ENCODE data around the gene BCL2L14. TPM values are rescaled to one million over a fixed set of nuclear protein-coding genes. Genes with fewer than 3 reads are reported as not detected.

The BCL2L14 gene
- total RNA-seq, 1 donor from 2014 or later: 9.4 TPM

DNA sequence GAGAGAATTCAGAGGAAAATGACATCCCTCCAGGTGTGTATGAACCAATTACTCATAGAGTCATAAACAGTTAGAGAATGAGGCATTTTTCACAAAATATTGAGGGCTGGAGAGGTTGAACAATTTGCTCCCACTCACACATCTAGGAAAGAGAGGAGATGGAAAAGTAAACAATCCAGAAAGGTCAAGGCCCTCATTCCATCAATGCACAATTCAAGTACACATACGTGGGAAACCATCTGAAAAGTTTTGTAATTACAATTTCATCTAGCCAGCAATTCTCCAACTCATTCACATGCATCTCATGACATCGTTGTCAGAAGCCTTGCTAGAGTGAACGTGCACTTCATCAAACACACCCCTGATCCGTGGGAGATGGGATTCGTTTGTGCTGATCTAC is 15.7 kb upstream of the BCL2L14 start:
- no peak for DNase-seq (ENCODE audit: low spot score)

DNA sequence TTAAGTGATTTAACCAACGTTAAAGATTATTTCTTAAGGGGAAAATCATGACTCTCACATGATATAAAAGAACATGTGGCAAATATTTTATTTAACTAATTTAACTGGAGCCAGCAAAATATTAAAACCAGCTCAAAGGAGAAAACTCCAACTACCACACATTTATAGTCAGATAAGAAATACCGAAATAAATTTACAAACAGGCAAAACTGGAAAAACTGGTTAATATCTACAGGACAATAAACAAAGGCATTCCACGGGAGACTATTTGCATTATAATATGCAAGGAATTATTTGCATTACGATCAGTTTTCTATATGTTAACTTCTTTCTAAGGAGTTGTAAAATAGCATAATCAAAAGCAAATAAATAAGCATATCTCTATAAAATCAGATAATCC is 13.8 kb upstream of the BCL2L14 start:
- DNase-seq (ENCODE audit: low spot score): no peak

DNA sequence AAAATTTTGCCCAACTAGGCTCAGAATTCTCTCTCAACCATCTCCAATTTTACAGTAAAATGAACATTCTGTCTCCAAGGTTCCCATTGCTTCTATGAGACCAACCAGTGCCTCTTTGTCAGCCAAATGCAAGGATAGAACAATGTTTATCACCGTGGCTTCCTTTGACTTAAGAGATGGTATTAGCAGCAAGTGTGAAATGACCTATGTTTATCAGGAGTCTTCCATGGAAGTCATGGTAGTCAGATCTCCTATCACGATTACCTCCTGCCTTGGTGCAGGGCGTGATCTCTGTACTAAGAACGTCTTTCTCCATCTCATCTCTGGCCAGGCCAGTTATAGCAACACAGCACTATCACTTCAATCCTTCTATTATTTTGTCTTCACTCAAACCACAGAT is 6.1 kb upstream of the BCL2L14 start:
- no peak for DNase-seq (ENCODE audit: low spot score)

DNA sequence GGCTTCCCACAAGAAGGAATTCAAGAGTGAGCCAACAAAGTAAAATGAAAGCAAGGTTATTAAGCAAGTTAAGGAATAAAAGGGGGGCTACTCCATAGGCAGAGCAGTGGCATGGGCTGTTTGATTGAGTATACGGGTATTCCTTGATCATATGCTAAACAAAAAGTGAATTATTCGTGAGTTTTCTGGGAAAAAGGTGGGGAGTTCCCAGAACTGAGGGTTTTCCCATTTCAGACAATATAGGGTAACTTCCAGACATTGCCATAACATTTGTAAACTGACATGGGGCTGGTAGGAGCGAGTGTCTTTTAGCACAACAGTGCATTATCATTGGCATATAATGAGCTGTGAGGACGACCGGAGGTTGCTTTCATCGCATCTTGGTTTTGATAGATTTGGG is 2.0 kb upstream of the BCL2L14 start:
- DNase-seq (ENCODE audit: low spot score): no peak

DNA sequence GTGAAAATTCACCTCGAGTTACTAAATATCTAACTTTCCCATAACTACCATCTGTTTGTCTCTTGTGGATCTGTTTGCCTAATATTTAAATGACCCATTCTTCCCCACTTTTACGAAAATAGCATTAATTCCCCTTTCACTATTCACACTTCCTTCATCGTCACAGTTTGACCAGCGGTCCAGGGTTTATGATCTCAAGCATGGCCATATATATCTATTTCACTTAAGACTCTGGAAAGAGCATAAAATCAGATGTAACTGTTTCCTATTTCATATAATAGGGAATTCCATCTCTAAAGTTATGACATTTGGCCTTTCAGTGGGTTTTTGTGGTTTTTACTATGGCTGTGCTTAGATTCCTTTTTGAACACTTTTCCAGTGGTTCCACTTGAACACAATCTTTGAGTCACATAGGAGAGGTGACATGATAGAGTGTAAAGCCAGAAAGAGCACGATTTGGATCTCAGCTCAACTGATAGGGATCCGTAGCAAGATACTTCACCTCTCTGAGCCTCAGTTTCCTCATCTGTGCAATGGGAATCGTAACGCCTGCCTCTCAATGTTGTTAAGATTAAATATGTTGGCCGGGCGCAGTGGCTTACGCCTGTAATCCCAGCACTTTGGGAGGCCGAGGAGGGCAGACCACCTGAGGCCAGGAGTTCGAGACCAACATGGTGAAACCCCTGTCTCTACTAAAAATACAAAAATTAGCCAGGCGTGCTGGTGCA is 754 bp upstream of the BCL2L14 start:
- DNase-seq (ENCODE audit: low spot score): no peak

DNA sequence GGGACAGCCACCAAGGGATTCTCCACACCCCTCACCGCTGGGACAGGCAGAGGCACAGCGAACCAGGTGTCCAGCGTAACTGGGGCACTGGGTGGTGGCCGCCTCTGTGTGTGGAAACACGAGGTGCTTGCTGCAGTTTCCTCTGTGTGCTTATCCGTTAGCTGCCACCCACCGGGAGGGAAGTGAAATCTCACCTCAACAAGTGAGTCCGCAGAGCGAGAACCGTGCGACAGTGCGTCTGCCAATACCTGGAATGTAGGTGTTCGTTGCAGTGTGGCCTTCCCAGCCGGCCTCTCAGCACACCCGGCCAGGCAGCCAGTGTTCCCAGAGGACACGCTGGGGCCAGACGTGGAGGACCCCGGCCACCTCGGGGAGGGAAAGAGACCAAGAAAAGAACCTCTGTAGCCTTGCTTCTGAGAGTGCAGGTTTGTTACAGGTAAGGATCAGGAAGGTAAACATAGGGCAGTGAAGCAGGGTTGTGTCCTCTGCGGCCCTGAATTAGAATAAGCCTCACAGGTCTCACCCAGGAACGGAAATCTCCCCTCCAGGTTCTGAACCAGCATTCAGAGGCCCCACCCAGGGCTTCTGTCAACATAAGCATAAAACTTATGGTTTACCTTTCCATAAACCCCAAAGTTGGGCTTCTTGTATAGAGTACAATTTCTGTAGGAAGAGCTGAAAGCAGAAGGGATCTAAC is 1.5 kb downstream of the BCL2L14 start:
- DNase-seq (ENCODE audit: low spot score): no peak

DNA sequence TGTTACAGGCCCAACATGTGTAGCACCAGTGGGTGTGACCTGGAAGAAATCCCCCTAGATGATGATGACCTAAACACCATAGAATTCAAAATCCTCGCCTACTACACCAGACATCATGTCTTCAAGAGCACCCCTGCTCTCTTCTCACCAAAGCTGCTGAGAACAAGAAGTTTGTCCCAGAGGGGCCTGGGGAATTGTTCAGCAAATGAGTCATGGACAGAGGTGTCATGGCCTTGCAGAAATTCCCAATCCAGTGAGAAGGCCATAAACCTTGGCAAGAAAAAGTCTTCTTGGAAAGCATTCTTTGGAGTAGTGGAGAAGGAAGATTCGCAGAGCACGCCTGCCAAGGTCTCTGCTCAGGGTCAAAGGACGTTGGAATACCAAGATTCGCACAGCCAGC is 8.6 kb downstream of the BCL2L14 start:
- no peak for DNase-seq (ENCODE audit: low spot score)

DNA sequence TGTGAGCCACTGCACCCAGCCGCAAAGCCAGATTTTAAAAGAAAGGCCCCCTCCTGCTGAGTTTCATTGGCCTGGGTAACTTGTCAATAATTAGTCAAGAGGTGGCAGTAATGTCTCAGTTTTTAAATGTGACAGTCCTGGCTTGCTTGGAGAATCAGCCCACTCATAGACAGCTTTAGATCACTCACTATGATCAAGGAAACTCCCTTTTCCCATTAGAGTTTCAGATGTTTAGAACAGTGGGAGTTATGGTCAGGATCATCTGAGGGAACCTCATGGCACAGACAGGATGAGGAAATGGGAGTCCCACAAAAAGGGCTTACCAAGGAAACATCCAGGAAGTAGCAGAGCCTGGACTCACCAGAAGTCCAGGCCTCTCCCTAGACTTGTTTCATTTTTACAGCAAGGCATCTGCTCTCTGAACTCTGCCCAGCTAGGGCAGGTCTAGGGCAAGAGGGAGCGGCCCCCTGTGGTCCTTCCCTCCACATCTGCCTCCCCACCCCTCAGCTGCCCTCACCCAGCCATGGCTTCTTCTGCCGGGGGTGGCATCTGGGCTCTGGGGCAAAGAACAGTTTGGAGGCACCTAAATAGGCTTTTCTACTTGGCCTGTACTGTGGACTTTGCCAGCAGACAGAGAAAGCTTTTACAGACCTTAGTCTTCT is 11.2 kb downstream of the BCL2L14 start:
- DNase-seq (ENCODE audit: low spot score): no peak

DNA sequence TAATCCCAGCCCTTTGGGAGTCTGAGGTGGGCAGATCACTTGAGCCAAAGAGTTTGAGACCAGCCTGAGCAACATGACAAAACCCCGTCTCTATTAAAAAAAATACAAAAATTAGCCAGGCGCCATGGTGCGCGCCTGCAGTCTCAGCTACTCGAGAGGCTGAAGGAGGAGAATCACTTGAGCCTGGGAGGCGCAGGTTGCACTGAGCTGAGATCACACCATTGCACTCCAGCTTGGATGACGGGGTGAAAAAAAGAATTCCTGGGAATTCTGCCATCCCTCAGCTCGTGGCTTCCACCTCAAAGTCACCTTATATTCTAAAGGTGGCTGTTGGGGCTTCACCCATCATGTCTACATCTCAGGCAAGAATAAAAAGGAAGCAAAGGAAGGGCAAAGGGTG is 12.9 kb downstream of the BCL2L14 start:
- DNase-seq (ENCODE audit: low spot score): no peak

DNA sequence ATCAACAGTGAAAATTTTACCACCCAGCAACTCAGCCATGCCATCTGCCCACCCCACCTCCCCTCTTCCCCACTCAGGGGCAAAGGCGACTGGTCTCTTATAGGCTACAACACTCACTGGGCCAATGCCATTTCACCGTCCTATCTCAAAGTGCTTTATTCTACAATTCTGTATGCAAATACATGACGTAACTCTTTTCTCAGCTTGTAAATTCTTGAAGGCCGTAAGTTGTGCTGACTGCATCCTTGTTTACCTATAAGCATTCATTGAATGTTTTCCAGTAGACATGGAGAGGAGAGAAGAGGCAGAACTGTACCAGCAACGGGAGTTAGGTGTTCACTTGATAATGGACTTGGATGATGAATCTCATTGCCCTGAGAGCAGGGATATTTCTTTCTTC is 15.6 kb downstream of the BCL2L14 start:
- DNase-seq (ENCODE audit: low spot score): no peak

DNA sequence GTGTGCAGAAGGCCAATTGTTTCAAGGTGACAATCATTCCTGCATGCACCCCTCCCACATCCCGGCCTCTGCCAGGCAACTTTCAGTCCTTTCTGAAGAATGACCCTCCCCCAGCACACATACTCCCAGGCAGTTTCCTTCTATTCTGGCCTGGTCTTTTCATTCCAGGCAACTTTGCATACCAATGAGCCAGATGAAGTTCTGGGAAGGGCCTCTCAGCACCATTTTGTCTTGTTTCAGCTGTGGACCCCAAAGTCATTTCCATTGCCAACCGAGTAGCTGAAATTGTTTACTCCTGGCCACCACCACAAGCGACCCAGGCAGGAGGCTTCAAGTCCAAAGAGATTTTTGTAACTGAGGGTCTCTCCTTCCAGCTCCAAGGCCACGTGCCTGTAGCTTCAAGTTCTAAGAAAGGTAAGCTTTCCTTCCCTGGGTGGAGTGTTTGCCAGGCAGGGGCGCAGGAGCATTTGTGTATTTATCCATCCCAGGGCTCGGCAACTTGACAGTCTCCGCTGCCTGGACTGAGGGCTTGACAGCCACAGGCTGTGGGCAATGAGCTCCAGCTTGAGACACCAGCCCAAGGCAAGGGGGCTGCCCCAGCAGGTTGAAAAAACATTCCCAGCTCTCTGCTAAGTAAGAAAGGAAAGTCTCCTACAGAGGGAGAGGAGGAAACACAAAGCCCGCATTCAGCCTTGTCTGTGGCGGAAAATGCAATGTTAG is 16.4 kb downstream of the BCL2L14 start:
- DNase-seq (ENCODE audit: low spot score): no peak

DNA sequence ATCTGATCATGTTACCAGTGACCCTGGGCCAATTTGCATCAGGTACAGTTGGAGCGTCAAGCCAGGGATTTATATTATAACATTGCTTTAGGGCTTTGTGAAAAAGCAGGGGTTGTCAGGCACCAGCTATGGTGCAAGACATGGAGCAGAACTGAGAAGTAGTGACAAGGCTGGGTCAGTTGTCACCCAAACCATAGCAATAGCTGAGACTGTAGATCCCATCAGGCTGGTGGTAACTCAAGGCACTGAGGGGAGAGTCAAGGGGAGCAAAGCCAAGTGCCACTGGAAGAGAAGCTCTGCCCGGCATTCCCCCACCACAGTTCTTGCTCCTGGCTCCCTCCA is 16.9 kb downstream of the BCL2L14 start:
- DNase-seq (ENCODE audit: low spot score): no peak

DNA sequence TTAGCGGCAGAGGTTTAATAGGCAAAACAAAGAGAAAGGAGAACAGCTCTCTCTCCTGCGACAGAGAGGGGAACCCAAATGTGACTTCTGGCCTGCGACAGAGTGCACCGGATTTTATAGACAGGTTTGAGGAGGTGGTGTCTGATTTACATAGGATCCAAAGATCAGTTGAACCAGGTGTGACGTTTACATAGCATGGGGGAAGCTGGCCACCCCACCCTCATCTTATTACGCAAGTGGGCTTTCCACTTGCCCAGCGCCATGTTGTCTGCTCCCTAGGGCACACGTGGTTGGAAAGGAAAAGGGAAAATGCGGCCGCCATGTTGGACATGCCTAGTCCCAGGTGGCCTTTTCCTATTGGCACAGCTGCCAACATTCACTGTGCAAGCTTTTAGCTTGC is 17.4 kb downstream of the BCL2L14 start:
- DNase-seq (ENCODE audit: low spot score): no peak

DNA sequence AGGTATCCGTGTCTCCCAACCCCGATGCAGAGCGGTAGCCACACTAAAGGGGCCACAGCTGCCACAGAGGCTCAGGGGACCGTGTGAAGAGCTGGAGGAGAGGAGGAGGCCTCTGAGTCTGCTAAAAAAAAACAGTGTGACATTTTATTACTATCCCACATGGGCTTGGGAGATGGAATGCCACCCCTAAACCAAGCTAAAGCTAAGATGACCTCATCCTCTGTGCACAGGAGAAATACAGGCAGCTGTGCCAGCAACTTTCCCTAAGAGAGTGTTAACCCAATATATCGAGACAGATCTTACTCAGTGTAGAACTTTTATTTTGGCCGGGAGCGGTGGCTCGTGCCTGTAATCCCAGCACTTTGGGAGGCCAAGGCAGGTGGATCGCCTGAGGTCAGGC is 18.0 kb downstream of the BCL2L14 start:
- DNase-seq (ENCODE audit: low spot score): no peak

DNA sequence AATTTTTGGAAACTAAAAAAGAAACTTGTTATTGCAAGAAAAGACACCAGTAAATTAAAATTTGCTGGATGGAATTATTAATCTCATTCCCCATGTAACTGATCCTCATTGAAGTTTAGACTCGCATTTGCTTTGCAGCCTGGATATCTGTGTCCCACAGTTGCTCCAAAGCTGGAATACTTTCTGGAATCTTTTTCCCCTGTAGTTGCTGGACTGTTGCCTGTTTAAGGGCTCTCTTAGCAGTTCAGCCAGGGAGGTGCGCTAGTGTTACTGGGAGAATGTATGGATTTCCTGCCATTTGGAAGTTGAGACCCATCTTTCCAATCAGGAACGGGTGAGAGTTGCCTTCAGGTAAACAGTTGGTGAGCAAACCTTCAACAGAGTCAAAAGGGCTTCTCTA is 20.3 kb downstream of the BCL2L14 start:
- no peak for DNase-seq (ENCODE audit: low spot score)

DNA sequence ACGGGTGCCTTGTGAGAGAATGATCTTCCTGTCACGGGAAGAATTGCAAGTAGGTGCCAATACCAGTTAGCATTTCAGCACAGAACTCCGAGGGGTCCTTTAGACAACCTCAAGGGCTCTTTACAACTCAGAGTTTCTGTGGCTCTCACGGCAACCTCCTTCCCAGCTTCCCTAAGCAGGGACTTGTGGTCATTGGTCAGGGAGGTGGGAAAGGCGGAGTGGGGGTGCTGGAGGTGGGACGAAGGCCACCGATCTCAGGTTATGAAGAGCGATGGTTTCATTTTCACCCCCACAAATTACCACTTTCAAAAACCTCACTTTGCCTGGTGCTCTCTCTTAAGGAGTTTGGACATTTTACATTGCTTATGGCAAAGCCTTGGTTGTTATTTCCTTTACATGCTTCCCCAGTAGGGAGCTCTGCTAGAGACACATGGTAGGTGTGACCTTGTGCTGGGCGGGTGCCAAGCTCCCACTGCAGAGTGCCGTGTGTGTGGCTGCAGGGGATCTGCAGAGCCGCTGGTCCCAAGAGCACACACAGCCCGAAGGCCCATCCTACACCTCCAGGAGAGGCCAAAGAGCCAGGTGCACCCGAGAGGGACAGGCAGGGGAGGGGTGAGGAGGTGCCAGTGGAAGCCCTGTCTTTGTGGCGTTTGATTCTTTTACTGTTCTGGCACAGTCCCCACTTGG is 21.4 kb downstream of the BCL2L14 start:
- no peak for DNase-seq (ENCODE audit: low spot score)

DNA sequence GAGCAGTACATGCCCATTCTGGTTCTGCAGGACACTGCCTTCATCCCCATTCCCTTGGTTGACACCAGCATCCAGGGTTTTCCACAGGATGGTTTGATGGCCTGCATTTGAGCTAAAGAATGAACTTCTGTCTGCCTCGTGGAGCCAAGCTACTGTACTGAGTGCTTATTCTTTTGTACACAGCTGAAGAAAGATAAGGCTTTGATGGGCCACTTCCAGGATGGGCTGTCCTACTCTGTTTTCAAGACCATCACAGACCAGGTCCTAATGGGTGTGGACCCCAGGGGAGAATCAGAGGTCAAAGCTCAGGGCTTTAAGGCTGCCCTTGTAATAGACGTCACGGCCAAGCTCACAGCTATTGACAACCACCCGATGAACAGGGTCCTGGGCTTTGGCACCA is 23.7 kb downstream of the BCL2L14 start:
- DNase-seq (ENCODE audit: low spot score): no peak

DNA sequence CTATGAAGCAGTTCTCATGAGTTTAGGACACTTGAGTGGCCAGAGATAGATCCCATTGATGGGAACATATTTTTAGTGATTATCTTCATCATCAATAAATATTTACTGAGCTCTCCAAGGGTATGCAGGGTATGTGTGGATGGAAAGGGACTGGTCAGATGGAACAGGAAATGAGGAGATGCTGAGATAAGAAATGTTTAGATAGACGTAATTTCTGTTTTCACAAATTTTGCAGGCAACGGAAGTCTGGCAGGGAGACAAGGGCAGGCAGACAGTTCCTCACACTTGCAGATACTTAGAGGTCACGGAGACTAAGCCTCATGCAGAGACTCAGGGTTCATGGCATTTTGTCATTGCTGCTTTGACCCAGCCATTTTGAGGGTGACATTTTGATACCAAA is 24.3 kb downstream of the BCL2L14 start:
- DNase-seq (ENCODE audit: low spot score): no peak

DNA sequence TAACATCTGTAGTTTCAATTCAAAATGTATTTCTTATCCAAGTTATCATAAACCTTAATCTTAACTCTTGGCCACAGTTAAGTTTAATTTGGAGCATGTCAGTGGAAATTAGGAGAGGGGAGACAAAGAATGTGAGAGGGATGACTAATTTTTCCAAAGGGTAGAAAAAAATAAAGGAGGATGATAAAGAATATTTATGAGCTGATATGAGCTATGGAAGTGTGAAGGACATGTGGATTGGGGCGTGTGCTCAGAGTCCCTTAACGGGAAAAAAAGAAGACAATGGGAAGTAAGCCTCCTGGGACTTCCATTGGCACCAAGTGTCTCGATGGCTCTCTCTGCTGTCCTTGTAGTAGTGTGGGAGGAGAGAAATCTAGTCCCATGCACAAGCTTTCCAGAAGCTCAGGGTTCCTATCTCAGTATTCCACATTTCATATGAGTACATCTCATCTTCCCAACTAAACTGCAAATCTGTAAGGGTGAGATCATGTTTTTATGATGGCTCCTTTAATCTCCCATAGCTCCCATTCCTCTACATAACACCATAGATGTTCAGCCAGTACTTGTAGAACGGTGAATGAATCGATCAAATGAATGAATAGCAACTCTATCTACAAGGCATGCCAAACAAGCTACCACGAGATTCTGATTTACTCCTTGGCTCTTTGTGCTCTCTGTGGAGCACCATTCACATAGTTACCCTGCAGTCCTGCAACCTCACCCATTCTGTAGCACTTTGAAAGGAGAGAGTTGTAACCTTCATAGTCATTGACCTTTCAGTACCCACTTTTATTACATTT is 27.4 kb downstream of the BCL2L14 start:
- no peak for DNase-seq (ENCODE audit: low spot score)

DNA sequence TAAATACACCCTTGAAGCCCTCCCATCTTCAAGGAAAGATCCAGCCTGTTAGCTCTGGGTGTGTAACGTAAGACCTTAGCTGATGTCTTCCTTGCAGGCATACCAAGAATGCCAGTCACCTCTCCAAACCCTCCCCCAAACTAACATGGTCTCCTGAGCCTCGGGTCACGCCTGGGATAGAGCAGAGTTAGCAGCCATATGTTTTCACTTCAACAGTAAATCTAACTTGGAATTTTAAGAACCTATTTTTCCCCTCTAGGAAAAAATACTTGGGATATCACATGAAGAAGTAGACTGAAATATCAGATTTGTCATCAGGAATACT is 27.9 kb downstream of the BCL2L14 start:
- no peak for DNase-seq (ENCODE audit: low spot score)

DNA sequence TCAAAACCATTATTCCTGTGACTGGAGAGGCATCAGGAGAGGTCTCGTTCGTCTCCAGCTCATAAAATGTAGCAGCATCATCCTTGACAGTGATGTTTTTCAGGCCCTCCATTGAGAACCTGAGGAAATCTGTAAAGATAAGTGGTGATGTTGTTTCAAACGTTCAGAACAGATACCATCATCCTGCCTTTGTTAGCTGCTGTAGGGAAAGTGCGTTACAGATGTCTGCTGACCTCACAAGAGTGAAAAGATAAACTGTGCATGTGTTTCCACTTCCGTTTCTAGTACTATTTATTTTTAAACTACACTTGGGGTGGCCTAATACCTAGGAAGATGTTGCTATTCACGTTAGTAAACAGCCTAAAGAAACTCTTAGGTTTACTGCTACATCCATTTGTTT is 28.4 kb downstream of the BCL2L14 start:
- DNase-seq (ENCODE audit: low spot score): peak; percentile 19
